Pancreas (tissue), 10 donors: ENCODE results near the gene BRAT1. TPM values are rescaled to one million over a fixed set of nuclear protein-coding genes. Genes with fewer than 3 reads are reported as not detected.

Experiments
- ATAC-seq, 4 donors: fragments of 200-7000 bp; cut with Tn5 transposase; one replicate each; pipeline versions ENCODE4 v1.8.0 to v1.9.1; 2020; ENCODE audit warnings: mild to moderate bottlenecking in 4 of 4, moderate library complexity in 4 of 4
- DNase-seq, 6 donors: peaks; one replicate each; pipeline ENCODE4 v3.0.0-alpha.2; 2020
- FAIRE-seq: peaks from 2 replicates; lab custom pipeline; 2012; peaks lifted over from hg19 to GRCh38; lab: Jason Lieb, UNC
- H3K27ac ChIP-seq, 4 donors: fragments of 200-600 bp; sonication (generic); 1 replicate in 3 of 4; 2 replicates in 1 of 4; pipeline versions ENCODE4 v1.5.0 to v1.8.0; 2020
- H3K27me3 ChIP-seq, 4 donors: fragments of 200-600 bp; one replicate each; pipeline ENCODE4 v1.8.0; 2021
- H3K36me3 ChIP-seq, 3 donors: fragments of 200-600 bp; sonication (generic) in 1 of 3; one replicate each; pipeline versions ENCODE4 v1.5.0 to v1.8.0; 2020 to 2021
- H3K4me1 ChIP-seq, 3 donors: fragments of 200-600 bp; one replicate each; pipeline ENCODE4 v1.8.0; 2021
- H3K4me3 ChIP-seq, 4 donors: fragments of 200-600 bp; sonication (generic) in 2 of 4; one replicate each; pipeline versions ENCODE4 v1.5.0 to v1.8.0; 2020 to 2021
- H3K9me3 ChIP-seq, 4 donors: fragments of 200-600 bp; one replicate each; pipeline ENCODE4 v1.8.0; 2021
- WGBS, 2 donors: extraction: QIAGEN DNeasy Blood & Tissue Kit; methylation state at CpG; one replicate each; pipeline ENCODE4 v1.1.7; 2013; 5-methylcytosine and 5-hydroxymethylcytosine counted together
- intact Hi-C, 3 donors: fragments of 100-400 bp; cut with DNase I; formaldehyde crosslinking; loops; one replicate each; pipeline versions ENCODE4 v1.11.1 to v1.14.2; 2022
- polyA plus RNA-seq, 2 donors: library from polyadenylated mRNA; stranded (reverse); fragments of 200-250 nt; gene quantifications; one replicate each; pipeline ENCODE4 v1.2.3, GENCODE V29; 2013
- total RNA-seq, 6 donors: library from RNA; stranded (reverse); fragmentation: NEBNext Ultra II Directional in 4 of 6; extraction: Animal tissue kit (Norgen Biotek cat#: 25700) in 4 of 6; gene quantifications; one replicate each; pipeline versions ENCODE4 v1.2.1 to v1.2.4, GENCODE V29; 2021 to 2023
- TF ChIP-seq, protein P1 (sequence below), 4 donors: fragments of 200-600 bp; sonication (generic) in 3 of 4; IDR thresholded peaks; one replicate each; pipeline versions ENCODE4 v1.5.0 to v1.8.0; 2021; ENCODE audit warnings: antibody characterized with exemption in 4 of 4
- donor health status: healthy with polysubstance abuse.
- donor health status: DM: no; HTN: no; CAD: no; lungs with moderate emphysema.
- donor health status: DM: no; HTN: no; CAD: no.
- donor health status: control.
- donor health status: control.
- donor health status: Bipolar disorder and iron deficiency.
- donor health status: DM: yes; HTN: yes; CAD: no.
- donor health status: DM: no; HTN: no; CAD: no.
- donor health status: DM: no; HTN: no; CAD: no.
- donor health status: DM: yes; HTN: yes; CAD: no.

Gene BRAT1
- total and polyA plus RNA-seq, 8 donors, result 11.8 to 54.4 (median 15.2) TPM

DNA sequence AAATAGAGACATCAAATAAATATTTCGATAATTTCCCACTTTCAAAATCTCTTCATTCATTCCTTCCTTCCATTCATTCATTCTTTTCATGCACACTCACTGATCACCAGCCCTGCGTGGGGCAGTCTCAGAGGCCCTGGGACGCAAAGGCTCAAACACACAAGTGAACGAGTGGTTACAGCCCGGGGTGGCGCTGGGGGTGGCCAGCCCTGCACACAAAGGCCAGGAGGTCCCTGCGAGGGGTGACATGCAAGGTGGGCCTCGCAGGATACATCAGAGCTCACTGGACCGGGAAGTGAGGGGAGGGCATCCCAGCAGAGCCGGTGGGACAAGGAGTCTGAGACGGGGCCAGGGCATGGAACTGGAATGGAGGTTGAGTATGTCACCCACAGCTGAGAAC is 46.6 kb upstream of the BRAT1 start:
- H3K36me3 ChIP-seq, result peaks cover 0 to 40% (median 6%) of the 10 kb centered on the region in 3 donors
- no peak for ATAC-seq
- H3K4me3 ChIP-seq, result no peak overlapping the region
- H3K27ac ChIP-seq, result no peak overlapping the region
- TF ChIP-seq, protein P1, sequence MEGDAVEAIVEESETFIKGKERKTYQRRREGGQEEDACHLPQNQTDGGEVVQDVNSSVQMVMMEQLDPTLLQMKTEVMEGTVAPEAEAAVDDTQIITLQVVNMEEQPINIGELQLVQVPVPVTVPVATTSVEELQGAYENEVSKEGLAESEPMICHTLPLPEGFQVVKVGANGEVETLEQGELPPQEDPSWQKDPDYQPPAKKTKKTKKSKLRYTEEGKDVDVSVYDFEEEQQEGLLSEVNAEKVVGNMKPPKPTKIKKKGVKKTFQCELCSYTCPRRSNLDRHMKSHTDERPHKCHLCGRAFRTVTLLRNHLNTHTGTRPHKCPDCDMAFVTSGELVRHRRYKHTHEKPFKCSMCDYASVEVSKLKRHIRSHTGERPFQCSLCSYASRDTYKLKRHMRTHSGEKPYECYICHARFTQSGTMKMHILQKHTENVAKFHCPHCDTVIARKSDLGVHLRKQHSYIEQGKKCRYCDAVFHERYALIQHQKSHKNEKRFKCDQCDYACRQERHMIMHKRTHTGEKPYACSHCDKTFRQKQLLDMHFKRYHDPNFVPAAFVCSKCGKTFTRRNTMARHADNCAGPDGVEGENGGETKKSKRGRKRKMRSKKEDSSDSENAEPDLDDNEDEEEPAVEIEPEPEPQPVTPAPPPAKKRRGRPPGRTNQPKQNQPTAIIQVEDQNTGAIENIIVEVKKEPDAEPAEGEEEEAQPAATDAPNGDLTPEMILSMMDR (IDR thresholded peaks at IDR 0.05), result no peak
- no peaks in the 10 kb centered on the region for H3K27me3 ChIP-seq
- no peak for DNase-seq
- WGBS, 2 donors, result 94 to 95% methylated on average over 11 of the region's 11 CpGs
- H3K4me1 ChIP-seq, result no peaks in the 10 kb centered on the region
- no peak for FAIRE-seq
- intact Hi-C loops, result no loop called here
- H3K9me3 ChIP-seq, result no peaks in the 10 kb centered on the region

DNA sequence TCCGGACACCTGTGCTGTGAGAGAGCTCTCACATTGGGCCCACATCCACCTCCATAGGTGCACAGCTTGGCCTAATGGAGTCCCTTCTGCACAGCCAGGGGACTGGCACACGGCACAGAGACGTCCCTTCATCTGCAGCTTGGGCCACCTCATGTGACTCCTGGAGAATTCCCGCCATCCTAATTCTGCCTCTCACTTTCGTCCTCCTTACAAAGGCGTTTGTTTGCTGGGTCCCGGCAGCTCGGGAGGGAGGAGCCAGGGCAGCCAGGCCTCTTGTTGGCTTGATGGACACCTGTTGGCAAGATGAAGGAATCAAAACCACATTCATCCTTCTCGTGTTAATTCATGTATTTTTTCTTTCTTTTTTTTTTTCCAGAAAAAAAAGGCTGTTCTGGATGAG is 45.7 kb upstream of the BRAT1 start:
- H3K27ac ChIP-seq, result no peak overlapping the region
- TF ChIP-seq, protein P1 (IDR thresholded peaks at IDR 0.05), result no peak
- H3K36me3 ChIP-seq, result peaks cover 0 to 42% (median 6%) of the 10 kb centered on the region in 3 donors
- H3K9me3 ChIP-seq, result no peaks in the 10 kb centered on the region
- no peak for DNase-seq
- no peaks in the 10 kb centered on the region for H3K4me1 ChIP-seq
- no peak for FAIRE-seq
- 71 to 85% methylated on average over 9 of the region's 9 CpGs for WGBS, 2 donors
- ATAC-seq, result no peak
- intact Hi-C loops, result no loop called here
- H3K27me3 ChIP-seq, result no peaks in the 10 kb centered on the region
- no peak overlapping the region for H3K4me3 ChIP-seq

DNA sequence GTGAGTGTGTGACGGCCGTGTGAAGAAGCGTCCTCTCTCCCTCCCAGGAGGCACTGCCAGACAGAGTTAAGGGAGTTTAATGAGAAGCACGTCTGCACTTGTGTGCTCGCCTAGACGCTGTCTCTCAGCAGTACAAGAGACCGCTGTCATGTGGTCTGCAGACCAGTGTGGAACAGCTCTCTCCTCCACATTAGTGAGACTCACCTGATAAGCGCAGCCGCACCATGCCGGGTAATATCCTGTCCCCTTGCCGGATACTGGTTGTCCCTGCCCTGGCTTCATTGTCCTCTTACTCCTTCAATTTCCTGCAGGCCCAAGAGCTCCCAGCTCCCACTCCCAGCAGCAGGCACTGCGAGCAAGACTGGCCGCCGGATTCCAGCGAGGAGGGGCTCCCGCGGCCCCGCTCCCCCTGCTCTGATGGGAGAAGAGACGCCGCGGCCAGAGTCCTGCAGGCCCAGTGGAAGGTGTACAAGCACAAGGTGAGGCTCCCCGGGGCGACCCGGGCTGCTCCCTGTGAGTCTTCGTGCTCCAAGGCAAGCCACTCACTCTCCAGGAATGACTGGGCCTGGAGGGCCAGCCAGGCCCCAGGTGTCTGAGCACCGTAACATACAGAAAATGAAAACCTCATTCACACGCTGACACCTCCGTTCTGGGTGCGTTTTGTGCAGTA is 43.0 kb upstream of the BRAT1 start:
- TF ChIP-seq, protein P1 (IDR thresholded peaks at IDR 0.05), result no peak
- intact Hi-C loops, result no loop called here
- Histone ChIP-seq H3K4me1 (no peaks in the 10 kb centered on the region), H3K9me3 (no peaks in the 10 kb centered on the region), H3K27me3 (no peaks in the 10 kb centered on the region), H3K36me3 (peaks cover 0 to 62% (median 6%) of the 10 kb centered on the region in 3 donors), H3K27ac (no peak overlapping the region), H3K4me3 (no peak overlapping the region)
- WGBS, 2 donors, result 91 to 93% methylated on average over 29 of the region's 29 CpGs
- no peak for ATAC-seq
- FAIRE-seq, result no peak
- no peak for DNase-seq

DNA sequence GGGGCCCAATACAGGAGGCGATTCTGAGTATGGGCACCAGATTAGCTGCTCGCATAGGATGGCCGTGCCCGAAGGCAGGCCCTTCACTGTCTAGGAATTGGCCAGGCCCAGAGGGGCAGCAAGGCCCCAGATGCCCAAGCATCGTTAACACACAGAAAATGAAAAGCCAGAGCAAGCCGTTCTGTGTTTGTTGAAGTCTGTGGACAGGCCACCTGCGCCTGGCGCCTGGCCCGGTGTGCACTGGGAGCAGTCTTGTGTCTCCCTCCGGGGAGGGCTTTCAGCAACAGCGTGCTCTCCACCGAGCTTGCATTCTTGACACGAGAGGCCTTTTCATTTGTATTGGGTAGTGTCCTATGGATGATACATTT is 41.9 kb upstream of the BRAT1 start:
- Histone ChIP-seq H3K4me3 (no peak overlapping the region), H3K27ac (no peak overlapping the region), H3K9me3 (no peaks in the 10 kb centered on the region), H3K4me1 (no peaks in the 10 kb centered on the region), H3K36me3 (peaks cover 0 to 71% (median 6%) of the 10 kb centered on the region in 3 donors), H3K27me3 (no peaks in the 10 kb centered on the region)
- WGBS, 2 donors, result 90 to 93% methylated on average over 13 of the region's 13 CpGs
- ATAC-seq (no peak), DNase-seq (no peak), FAIRE-seq (no peak)
- intact Hi-C loops, result no loop called here
- TF ChIP-seq, protein P1 (IDR thresholded peaks at IDR 0.05), result no peak
